ENCODE results near the gene ABHD12B. TPM values are rescaled to one million over a fixed set of nuclear protein-coding genes. Genes with fewer than 3 reads are reported as not detected.

Gene ABHD12B
- total and polyA plus RNA-seq, 2 of the 13 experiments (the other 11 are each of a cell fraction or from before 2014, with no cell fraction given) = not detected

DNA sequence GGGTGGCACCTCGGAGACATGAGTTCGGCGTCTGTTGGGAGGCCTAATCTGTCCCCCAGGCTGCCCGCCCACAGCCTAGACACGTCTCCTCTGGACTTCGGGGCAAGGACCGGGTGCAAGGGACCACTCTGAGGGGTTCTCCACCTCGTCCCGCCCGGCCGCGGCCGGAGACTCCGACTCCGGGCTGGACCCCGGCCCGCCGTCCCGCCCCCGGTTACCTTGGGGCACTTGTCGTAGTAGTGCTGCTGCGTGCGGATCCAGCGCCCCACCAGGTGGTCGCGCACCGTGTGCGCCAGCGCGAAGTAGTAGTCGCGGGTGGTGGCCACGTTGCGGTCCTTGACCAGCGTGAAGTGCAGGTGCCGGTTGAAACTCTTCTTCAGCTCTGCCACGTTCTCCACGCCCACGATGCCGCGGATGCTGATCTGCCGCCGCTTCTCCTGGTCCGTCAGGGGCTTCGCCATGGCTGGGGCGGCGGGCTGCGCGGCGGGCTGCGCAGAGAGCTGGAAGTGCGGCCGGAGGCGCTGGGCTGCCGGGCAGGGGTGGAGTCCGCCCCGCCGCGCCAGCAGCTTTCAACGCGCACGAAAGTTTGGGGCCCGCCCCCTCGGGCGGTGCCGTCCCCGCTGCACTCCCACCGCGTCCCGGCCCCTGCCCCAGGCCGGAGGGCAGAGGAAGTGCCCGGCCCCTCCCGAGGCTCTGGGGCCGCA lies 72.2 kb downstream of the ABHD12B start, which contains the start of gene PYGL (continued):
- TF ChIP-seq, protein P1, sequence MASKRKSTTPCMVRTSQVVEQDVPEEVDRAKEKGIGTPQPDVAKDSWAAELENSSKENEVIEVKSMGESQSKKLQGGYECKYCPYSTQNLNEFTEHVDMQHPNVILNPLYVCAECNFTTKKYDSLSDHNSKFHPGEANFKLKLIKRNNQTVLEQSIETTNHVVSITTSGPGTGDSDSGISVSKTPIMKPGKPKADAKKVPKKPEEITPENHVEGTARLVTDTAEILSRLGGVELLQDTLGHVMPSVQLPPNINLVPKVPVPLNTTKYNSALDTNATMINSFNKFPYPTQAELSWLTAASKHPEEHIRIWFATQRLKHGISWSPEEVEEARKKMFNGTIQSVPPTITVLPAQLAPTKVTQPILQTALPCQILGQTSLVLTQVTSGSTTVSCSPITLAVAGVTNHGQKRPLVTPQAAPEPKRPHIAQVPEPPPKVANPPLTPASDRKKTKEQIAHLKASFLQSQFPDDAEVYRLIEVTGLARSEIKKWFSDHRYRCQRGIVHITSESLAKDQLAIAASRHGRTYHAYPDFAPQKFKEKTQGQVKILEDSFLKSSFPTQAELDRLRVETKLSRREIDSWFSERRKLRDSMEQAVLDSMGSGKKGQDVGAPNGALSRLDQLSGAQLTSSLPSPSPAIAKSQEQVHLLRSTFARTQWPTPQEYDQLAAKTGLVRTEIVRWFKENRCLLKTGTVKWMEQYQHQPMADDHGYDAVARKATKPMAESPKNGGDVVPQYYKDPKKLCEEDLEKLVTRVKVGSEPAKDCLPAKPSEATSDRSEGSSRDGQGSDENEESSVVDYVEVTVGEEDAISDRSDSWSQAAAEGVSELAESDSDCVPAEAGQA (IDR thresholded peaks at IDR 0.05; ENCODE audit: low read depth) = no peak
- TF ChIP-seq, protein P1 (CRISPR knock-in tag; IDR thresholded peaks at IDR 0.05; ENCODE audit: borderline replicate concordance) = peak; percentile 30; the same call in 1 of the 2 replicates
- TF ChIP-seq, protein P2, sequence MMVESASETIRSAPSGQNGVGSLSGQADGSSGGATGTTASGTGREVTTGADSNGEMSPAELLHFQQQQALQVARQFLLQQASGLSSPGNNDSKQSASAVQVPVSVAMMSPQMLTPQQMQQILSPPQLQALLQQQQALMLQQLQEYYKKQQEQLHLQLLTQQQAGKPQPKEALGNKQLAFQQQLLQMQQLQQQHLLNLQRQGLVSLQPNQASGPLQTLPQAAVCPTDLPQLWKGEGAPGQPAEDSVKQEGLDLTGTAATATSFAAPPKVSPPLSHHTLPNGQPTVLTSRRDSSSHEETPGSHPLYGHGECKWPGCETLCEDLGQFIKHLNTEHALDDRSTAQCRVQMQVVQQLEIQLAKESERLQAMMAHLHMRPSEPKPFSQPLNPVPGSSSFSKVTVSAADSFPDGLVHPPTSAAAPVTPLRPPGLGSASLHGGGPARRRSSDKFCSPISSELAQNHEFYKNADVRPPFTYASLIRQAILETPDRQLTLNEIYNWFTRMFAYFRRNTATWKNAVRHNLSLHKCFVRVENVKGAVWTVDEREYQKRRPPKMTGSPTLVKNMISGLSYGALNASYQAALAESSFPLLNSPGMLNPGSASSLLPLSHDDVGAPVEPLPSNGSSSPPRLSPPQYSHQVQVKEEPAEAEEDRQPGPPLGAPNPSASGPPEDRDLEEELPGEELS (CRISPR knock-in tag; IDR thresholded peaks at IDR 0.05) = no peak
- TF ChIP-seq CREB1 (IDR thresholded peaks at IDR 0.05) (no peak), CREB1 (CRISPR knock-in tag; IDR thresholded peaks at IDR 0.05) (no peak), ZNF782 (CRISPR knock-in tag; IDR thresholded peaks at IDR 0.05; ENCODE audit: borderline replicate concordance) (no peak), ELF3 (CRISPR knock-in tag; IDR thresholded peaks at IDR 0.05) (no peak; the same call in 1 of the 2 replicates), ZNF484 (CRISPR knock-in tag; IDR thresholded peaks at IDR 0.05; ENCODE audit: borderline replicate concordance, low read depth) (no peak), GLI4 (CRISPR knock-in tag; IDR thresholded peaks at IDR 0.05; ENCODE audit: borderline replicate concordance) (no peak), SAP130 (CRISPR knock-in tag; IDR thresholded peaks at IDR 0.05; ENCODE audit: low read depth) (peak; percentile 58), PITX1 (CRISPR knock-in tag; IDR thresholded peaks at IDR 0.05) (no peak; the same call in 1 of the 2 replicates), GATAD1 (CRISPR knock-in tag; IDR thresholded peaks at IDR 0.05) (no peak), TRIM24 (CRISPR knock-in tag; IDR thresholded peaks at IDR 0.05) (0 out of 2 replicates have a peak, but pooled peaks have one; percentile 28), ZNF644 (CRISPR knock-in tag; IDR thresholded peaks at IDR 0.05; ENCODE audit: low read depth) (no peak), ZNF10 (CRISPR knock-in tag; IDR thresholded peaks at IDR 0.05; ENCODE audit: borderline replicate concordance, low read depth) (no peak), GFI1 (CRISPR knock-in tag; IDR thresholded peaks at IDR 0.05; ENCODE audit: borderline replicate concordance) (no peak), ZNF441 (CRISPR knock-in tag; IDR thresholded peaks at IDR 0.05; ENCODE audit: borderline replicate concordance) (peak; percentile 35; the same call in 1 of the 2 replicates)
- TF ChIP-seq, protein P3, sequence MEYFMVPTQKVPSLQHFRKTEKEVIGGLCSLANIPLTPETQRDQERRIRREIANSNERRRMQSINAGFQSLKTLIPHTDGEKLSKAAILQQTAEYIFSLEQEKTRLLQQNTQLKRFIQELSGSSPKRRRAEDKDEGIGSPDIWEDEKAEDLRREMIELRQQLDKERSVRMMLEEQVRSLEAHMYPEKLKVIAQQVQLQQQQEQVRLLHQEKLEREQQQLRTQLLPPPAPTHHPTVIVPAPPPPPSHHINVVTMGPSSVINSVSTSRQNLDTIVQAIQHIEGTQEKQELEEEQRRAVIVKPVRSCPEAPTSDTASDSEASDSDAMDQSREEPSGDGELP (IDR thresholded peaks at IDR 0.05; ENCODE audit: borderline replicate concordance, low read depth) = no peak; the same call in 1 of the 2 replicates
- TF ChIP-seq, protein P4, sequence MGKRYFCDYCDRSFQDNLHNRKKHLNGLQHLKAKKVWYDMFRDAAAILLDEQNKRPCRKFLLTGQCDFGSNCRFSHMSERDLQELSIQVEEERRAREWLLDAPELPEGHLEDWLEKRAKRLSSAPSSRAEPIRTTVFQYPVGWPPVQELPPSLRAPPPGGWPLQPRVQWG (CRISPR knock-in tag; IDR thresholded peaks at IDR 0.05; ENCODE audit: borderline replicate concordance, low read depth) = no peak
- TF ChIP-seq, protein P5, sequence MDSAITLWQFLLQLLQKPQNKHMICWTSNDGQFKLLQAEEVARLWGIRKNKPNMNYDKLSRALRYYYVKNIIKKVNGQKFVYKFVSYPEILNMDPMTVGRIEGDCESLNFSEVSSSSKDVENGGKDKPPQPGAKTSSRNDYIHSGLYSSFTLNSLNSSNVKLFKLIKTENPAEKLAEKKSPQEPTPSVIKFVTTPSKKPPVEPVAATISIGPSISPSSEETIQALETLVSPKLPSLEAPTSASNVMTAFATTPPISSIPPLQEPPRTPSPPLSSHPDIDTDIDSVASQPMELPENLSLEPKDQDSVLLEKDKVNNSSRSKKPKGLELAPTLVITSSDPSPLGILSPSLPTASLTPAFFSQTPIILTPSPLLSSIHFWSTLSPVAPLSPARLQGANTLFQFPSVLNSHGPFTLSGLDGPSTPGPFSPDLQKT (CRISPR knock-in tag; IDR thresholded peaks at IDR 0.05; ENCODE audit: borderline replicate concordance) = no peak
